Dermis microvascular lymphatic vessel endothelial cell (primary cell): ENCODE results near the gene TP53BP1. TPM values are rescaled to one million over a fixed set of nuclear protein-coding genes. Genes with fewer than 3 reads are reported as not detected.
"Not testable (repeated sequence)": the region's sequence is repeated elsewhere in the genome, so short reads cannot be mapped to it uniquely, and the experiment has no call there.

Experiments
- DNase-seq, 2 donors: peaks; one replicate each; pipeline versions ENCODE4 v3.0.0 to v3.0.0-alpha.2; 2010; ENCODE audit warnings: low read depth in 2 of 2
- total RNA-seq: library from RNA; depleted of rRNA; stranded (reverse); fragments of >200 nt; gene quantifications from 2 replicates; pipeline ENCODE4 v1.2.1, GENCODE V29; 2014

TP53BP1 gene
- total RNA-seq, 1 donor from 2014 or later, result 42.6 TPM

GRCh38 chr15:43420435-43420834, 72.5 kb downstream of the TP53BP1 start:
- DNase-seq, result no peak

GRCh38 chr15:43414196-43414595, 78.8 kb downstream of the TP53BP1 start:
- DNase-seq, result peak in 1 of 2 donors; percentile 23

- DNase-seq, result no peak
These were observed 80.9 kb downstream of the TP53BP1 start for GRCh38 chr15:43412096-43412495.

GRCh38 chr15:43410572-43411214, 82.3 kb downstream of the TP53BP1 start:
- no peak for DNase-seq

- no peak for DNase-seq
These were observed 84.2 kb downstream of the TP53BP1 start for GRCh38 chr15:43408789-43409188.

GRCh38 chr15:43406808-43407207, 86.1 kb downstream of the TP53BP1 start:
- DNase-seq, result no peak

GRCh38 chr15:43406189-43406588, 86.8 kb downstream of the TP53BP1 start:
- DNase-seq, result no peak

GRCh38 chr15:43404130-43404529, 88.8 kb downstream of the TP53BP1 start:
- no peak for DNase-seq

- no peak for DNase-seq
These were observed 89.3 kb downstream of the TP53BP1 start for GRCh38 chr15:43403616-43404015.

GRCh38 chr15:43402255-43402654, 90.7 kb downstream of the TP53BP1 start:
- no peak for DNase-seq

- not testable (repeated sequence) for DNase-seq
These were observed 99.4 kb downstream of the TP53BP1 start for GRCh38 chr15:43393592-43393991.

- DNase-seq, result no peak
These were observed 102.2 kb downstream of the TP53BP1 start for GRCh38 chr15:43390723-43391122.

- no peak for DNase-seq
These were observed 109.9 kb downstream of the TP53BP1 start for GRCh38 chr15:43383070-43383469.

- no peak for DNase-seq
These were observed 110.6 kb downstream of the TP53BP1 start for GRCh38 chr15:43382310-43382709.

- DNase-seq, result no peak
These were observed 114.4 kb downstream of the TP53BP1 start for GRCh38 chr15:43378601-43379000.

- peak in 1 of 2 donors; percentile 41 for DNase-seq
These were observed 116.8 kb downstream of the TP53BP1 start for GRCh38 chr15:43376017-43376705.

- peak; percentile 44 to 72 for DNase-seq
These were observed 121.7 kb downstream of the TP53BP1 start, which contains the start of the genes TUBGCP4 and ZSCAN29 for GRCh38 chr15:43370975-43371974. Gene TUBGCP4 (plus strand): TSS chr15:43371101. CDS start chr15:43371355, 254 bp downstream. Gene ZSCAN29 (minus strand): TSS chr15:43371043. CDS start chr15:43369913, 1,130 bp downstream.

- DNase-seq, result peak in 1 of 2 donors; percentile 27
These were observed 122.5 kb downstream of the TP53BP1 start for GRCh38 chr15:43370310-43370974.

- DNase-seq, result no peak
These were observed 131.5 kb downstream of the TP53BP1 start for GRCh38 chr15:43361313-43361903.

- no peak for DNase-seq
These were observed 132.1 kb downstream of the TP53BP1 start for GRCh38 chr15:43360821-43361220.
